CD4-positive, alpha-beta T cell treated with Interleukin-10 for 1 hour (primary cell): Measurements from ENCODE around the gene FAM241A.
"Not testable (repeated sequence)": the region's sequence is repeated elsewhere in the genome, so short reads cannot be mapped to it uniquely, and the experiment has no call there.

Source experiments
- DNase-seq: peaks from one replicate; pipeline ENCODE4 v3.0.0-alpha.2; 2020

Gene FAM241A

DNA sequence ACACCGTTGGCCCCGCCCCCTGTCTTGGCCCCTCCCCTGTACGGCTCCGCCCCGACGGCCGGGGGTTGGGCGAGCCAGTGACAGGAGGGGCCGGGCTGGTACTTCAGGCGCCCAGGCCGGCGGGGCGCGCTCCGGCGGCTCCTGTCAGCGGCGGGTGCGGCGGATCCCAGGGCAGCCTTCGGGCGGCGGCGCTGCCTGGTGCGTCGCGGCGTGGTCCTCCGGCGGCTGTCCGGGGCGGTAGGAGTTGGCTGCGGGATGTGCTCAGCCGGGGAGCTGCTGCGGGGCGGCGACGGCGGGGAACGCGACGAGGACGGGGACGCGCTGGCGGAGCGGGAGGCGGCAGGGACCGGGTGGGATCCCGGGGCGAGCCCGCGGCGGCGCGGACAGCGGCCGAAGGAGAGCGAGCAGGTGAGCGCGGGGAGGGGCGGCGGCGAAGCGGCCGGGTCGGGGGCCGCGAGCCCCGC lies at the start of gene FAM241A:
TSS of gene FAM241A (plus strand) at position 129 of the 464 bp plus-strand sequence. CDS start at position 256, 127 bp downstream.
- peak; percentile 94 for DNase-seq

DNA sequence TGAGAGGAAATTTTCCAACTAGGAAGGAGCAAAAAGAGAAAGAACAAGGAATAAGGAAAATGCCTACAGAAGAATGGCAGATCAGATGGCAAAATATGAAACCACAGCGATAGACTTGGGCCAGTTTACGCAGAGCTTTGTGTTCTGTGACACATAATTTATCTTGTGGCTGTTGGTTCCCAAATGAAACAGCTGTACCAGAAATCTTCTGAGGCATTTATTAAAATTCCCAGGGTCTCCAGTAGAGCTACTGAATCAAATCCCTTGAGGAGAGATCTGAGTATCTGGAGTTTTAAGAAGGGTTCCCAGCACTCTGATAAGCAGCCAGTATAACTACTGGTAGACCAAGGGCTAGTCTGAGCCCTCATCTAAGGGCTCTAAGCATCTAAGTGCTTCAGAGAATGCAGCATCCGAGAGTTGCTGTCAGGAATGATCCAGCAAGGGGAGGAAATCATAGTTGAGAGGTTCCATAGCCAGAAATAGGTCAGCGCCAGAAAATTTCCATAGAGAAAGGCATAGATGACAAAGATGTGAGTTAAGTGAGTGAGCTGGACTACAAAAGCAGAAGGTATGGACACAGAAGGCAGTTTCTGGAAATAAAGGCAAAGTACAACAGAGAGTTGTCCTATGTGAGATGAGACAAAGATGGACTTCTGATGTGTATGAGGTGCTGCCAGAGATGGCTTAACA lies 46.3 kb upstream of the FAM241A start:
- DNase-seq, result no peak

DNA sequence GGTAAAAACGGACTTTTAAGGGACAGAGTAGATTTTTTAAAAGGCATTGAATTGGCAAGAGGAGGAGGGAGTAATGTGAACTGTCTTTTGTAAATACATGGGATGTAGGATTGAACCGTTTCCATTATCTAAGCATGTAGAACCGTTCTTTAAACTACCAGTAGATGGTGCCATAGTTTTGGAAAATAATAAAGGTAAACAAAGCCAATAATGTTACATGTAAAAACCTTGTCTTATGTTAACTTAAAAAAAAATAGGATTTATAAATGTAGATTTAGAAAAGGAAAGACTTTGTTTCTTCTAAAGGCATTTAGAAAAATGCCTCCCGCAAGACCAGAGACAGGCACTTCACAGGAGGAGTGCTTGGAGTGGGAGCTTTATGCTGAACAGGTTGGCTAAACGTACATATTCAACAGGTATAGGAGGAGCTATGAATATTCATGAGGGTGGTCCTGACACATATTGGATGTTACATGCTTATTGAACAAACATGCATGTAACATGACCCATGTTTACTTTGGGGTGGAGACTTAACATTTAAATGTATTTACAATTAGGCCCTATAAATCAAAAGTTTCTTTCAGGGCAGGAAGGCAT lies 45.5 kb upstream of the FAM241A start:
- DNase-seq, result peak; percentile 65

DNA sequence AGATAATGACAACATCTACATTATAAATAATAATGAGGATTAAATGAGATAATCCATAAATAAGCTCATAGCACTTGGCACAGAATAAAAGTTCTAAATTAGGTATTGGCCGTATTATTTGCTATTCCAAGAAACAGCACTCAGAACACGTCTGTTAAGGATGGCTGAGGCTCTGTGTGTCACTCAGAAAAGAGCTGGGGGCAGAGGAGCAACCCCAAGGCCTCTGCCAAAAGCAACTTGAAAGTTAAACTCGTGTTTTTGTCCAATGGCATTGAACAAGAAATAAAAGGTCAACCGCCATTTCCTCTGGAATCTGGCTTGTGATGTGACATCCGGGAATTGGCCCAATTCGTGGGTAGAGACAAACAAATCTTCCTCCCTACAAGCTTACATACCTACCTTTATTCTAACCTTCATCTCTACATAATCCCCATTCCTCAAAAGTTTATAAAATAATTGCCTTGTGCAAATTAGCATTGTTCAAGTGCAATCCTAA lies 42.3 kb upstream of the FAM241A start:
- no peak for DNase-seq

DNA sequence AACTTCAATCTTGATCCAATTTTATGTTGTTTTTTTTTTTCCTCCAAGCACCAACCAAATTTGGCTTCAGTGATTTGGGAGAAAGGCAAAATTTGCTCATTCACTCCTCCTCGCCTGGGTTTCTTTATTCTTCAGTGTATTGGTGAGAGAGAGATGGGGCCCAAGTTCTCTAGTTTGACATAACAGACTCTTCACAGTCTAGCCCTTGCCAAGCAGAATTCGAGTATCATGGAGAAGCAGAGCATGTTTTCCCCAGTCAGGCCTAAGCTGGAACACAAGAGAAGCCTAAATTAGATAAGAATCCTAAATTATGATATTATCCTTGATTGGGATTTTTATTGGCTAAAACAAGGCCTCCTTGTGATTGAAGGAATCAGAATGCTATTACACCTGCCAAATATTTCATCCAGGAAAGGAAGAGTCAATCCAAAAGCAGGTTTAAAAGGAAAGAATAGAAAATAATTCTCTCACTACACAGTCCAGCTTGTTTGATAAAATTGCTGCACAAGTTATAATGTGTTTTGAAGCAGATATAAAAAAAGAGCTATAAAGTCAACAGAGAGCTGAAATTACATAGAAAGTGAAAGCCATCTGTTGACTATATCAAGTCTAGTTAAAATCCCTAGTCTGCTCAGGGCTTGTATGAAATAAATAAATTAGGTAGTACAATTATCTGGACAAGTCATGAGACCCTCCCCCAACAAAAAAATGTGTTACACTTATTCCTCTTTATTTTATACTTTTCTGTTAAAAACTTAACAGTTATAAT lies 39.9 kb upstream of the FAM241A start:
- no peak for DNase-seq

DNA sequence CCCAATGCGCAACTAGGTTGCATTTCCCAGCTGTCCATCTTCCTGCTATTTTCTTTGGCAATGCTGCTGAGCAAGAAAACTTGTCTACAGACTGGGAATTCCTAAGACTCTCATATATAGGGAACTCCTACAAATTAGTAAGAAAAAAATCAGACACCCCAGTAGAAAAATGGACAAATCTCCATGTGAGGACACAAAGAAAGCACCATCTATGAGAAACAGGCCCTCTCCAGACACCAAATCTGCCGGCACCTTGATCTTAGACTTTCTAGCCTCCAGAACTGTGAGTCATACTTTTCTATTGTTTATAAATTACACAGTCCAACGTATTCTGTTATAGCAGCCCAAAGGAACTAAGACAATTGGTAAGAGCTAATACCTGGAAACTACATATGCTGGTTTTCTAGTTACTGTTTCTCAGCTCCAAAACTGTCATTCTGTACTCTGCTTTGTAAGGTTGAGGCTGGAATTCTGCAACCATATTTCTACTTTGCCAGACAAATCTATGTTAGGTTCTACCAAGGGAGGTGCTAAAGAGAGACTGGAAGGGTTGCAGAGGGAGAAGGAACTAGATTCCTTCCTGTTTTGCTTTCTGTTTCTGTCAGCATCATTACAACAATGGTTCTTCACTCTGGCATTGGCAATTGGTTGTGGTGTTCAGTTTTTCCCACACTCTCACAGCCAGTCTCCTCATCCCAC lies 35.7 kb upstream of the FAM241A start:
- DNase-seq, result no peak

DNA sequence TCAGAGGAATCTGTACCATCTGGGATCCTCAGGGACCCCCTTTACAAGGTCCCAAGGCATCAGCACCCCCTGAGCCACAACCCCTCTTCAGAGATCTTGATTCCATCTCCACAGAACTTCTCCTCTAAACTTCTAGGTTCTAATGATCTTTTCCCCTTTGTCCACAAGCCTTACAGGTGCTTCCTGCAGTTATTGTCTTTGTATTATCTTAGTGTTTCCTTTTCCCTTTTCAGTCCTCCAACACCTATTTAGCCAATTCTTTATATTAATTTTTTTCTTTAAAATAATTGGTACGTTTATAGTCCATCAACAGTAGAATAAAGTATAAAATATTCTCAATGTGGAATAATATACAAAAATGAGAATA lies 35.2 kb upstream of the FAM241A start:
- no peak for DNase-seq

DNA sequence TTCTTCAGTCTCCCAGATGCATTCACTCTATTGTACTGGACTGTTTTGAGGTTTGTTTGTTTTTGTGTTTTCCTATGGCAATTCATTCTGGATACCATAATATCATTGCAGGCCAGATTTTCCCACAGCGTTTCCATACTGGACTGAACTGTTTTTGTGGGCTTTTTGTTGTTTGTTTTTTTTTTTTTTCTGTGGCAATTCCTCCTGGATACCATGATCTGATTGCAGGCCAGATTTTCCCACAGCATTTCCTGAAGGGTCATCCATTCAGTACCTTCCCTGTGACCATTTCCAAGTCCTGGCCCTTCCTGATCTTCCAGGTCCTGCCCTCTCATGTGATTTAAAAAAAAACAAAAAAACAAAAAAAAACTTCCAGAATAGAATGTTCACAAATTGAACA lies 33.9 kb upstream of the FAM241A start:
- DNase-seq, result no peak

DNA sequence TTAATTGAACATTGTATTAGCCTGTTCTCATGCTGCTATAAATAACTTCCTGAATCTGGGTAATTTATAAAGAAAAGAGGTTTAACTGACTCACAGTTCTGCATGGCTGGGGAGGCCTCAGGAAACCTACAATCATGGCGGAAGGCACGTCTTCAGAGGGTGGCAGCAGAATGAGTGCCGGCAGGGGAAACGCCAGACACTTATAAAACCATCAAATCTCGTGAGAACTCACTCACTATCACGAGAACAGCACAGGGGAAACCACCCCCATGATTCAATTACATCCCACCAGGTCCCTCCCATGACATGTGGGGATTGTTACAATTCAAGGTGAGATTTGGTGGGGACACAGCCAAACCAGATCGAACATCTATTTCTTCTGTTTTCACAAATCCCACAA lies 33.2 kb upstream of the FAM241A start:
- not testable (repeated sequence) for DNase-seq

DNA sequence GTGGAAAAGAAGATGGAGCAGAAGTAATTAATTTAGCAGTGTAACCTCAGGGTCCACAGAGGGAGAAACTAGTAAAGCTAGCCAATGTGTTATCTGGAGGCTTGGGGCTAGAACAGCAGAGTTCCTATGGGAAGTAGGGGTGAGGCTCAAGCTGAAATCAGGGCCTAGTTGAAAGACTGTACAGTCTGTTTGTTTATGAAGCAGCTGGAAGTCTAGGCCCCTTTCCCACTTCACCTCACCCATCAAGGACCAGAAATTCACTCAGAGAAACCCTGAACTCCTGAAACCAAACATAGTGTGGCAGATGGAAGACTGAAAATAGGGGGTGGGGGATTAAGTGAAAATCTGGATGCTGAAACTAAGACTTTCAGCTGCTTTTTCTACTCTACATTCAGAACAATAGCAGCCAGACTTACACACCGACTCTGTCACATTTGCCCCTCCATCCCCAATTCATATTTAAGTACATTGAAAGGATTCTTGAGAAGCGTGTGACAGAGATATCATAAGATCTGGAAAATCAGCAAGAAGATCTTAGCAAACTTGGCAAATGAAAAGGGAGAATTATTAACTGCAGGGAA lies 32.6 kb upstream of the FAM241A start:
- DNase-seq, result no peak

DNA sequence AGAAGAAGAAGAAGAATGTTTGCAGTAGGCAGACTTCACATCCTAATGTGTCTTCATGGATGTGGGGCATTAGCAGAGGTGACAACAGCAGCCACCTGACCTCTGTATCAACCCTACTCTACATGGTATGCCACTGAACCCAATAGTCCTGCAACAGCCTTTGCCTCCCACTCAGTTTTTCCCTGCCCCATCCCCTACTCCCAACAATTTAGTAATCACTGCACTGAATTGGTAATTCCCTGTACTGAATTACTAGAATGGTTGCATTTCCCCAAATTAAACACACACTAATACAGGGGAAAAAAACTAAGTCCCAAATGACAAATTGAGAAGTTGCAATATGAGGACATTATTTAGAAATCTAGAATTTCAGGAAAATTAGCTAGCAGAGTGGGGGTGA lies 31.4 kb upstream of the FAM241A start:
- no peak for DNase-seq

DNA sequence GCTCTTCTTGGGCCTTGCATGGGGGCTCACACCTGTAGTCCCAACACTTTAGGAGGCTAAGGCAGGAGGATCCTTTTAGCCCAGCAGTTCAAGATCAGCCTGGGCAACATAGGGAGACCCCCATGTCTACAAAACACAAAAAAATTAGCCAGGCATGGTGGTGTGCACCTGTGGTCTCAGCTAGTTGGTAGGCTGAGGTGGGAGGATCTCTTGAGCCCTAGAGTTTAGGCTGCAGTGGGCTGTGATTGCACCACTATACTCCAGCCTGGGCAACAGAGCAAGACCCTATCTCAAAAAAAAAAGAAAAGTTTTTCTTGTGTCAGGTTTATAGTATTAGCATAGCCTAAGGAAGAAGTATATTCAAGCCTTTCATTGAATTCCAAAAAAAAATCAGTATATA lies 30.8 kb upstream of the FAM241A start:
- no peak for DNase-seq

DNA sequence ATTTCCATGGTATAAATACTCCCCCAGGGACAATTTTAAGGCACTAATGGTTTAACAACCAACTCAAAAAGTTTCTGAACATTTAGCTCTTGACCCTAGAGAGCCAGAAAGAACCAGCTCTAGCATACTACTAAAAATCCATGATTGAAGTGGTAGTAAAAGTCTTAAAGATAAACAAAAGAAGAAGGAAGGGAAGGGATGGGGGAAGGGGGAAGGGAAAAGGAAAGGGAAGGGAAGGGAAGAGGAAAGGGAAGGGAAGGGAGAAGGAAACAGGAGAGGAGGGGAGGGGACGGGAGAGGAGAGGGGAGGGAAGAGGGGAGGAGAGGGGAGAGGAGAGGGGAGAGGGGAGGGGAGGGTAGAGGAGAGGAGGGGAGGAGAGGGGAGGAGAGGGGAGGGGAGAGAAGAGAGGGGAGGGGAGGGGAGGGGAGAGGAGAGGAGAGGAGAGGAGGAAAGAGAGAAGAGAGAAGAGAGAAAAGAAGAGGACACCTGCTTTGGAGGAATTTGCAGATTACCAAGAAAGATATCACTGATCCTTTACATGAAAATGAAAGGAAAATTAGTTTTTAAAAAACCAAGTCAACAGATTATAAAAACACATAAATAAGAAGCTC lies 26.4 kb upstream of the FAM241A start:
- DNase-seq, result no peak

DNA sequence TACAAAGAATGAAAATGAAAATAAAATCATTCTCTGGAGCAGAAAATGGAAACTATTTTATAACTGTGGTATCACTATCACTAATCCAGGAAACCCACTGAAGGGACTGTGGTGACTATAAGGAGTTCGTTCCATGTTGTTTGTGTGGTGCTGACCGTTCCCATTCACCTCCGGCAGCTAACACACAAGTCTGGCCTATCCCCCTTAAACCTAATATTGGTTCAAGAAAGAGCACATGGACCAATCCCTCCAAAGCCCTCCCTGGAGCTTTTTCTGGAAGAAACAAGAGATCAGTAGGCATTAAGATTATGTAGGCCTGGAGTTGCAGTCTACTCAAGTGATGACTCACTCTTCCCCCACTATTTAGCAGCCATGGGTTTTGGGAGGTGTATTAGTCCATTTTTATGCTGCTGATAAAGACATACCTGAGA lies 25.9 kb upstream of the FAM241A start:
- DNase-seq, result no peak

DNA sequence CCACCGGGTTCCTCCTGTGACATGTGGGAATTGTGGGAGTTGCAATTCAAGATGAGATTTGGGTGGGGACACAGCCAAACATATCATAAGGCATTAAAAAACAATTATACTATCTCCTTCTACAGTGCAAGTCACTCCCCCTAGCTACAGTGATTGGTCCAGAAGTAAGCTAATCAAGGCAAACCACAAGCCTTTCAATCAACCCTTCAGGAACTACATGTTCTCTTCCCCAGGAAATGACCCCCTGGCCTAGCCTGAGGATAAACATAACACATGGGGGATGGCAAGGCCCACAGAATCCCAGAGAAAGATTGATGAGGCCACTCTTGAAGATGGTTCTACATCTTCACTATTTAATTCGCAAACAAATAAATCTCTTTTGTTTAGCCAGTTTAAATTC lies 25.2 kb upstream of the FAM241A start:
- no peak for DNase-seq

DNA sequence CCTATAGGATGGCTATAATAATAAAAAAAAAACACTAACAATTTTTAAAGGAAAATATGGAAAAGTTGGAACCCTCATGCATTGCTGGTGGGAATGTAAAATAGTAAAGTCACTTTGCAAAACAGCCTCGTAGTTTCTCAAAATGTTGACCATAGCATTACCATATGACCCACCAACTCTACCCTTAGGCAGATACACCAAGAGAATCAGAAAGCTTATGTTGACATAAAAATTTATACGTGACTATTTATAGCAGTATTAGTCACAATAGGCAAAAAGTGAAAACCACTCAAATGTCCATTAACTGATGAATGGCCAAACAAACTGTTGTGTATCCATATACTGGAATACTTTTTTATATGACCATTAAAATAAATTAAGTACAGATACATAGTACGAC lies 19.8 kb upstream of the FAM241A start:
- no peak for DNase-seq

DNA sequence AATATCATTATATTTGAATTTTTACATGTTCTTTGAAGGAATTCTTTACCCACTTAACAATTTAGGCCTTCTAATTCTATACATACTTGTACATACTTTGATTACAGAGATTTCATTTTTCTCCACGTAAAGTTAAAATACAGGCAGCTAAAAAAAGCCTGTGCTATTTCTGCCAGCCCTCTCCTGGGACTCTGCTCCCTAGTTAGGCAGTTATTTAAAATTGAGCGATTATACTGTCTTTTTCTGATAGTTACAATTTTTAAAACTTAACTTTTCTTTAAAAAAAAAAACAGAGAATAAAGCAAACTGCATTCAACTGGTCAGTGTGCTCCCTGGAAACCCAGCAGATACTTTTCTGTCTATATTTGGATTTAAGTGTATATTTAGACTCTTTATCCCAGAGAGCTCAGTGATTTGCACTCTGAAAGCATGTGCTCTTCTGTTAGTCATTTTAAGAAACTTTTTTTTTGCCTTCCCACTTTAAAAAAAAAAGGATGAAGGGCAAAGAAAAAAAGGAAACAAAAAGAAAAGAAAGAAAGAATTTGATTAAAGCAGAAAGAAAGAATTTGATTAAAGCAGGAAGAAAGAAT lies 18.1 kb upstream of the FAM241A start:
- DNase-seq, result no peak

DNA sequence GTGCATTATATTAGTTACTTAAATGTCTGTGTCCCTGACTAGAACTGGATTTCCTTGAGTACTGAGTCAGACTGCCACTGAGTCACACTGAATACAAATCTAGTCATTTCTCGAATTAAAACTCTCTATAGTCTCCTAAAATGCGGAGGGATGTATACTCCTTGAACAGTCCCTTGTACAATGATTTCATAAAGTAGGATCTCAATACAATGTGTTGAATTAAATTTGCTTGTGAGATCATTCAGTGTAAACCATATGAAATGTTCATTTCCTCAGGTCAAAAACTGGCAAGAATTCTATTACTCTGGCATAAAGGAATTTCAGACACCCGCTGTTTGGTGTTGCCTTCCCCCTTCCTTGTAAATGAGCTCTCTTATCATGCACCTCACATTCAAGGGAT lies 17.5 kb upstream of the FAM241A start:
- DNase-seq, result no peak

DNA sequence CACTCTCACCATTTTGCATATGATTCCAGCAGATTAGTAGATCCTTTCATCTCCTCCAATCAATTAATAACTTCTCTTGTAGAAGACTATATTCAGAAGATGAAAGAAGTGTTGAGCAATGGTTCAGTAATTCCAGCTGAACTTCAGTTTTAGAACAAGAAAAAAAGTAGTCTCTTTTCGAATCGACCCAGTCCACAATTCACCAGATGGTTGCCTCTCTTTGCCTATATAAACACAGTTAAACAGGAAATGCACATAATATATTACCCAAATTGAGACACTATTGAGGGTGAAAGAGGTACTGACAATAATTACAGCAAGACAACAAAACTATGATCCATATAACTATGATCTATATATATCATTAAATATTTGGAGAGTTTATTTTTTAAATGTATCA lies 16.8 kb upstream of the FAM241A start:
- no peak for DNase-seq

DNA sequence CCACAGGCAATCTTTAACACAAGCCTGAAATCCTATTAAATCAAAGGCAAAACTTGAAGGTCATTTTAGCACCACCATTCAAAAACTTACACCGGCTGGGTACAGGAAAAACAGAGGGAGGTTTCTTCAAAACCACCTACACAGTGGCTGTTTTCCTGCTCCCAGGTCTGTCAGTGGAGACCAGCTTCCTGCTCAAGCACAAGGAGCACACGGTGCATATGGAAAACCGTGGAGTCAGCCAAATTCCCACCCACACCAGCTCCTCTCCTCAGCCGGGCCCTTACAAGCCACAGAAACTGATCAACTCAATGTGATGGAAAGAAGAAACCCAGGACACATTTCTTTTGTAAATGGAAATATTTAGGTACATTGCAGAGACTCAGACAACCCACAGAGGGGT lies 14.3 kb upstream of the FAM241A start:
- DNase-seq, result no peak

DNA sequence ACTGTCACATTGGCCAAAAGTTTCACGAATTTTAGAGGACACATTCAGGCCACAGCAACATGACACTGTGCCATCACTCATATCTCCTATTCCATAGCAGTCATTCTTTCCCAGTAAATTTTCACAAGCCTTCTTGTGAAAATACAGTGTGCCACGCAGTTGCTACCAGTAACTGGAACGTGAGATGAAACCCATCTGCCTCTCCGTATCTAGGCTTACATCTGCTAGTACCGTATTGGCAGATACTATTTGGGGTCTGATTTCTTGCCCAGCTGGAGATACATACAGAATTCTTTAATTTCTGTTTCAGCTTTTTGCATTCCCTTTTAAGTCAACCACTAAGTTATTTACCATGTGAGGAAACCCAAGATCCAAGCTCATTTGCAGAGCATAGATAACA lies 8.7 kb upstream of the FAM241A start:
- no peak for DNase-seq

DNA sequence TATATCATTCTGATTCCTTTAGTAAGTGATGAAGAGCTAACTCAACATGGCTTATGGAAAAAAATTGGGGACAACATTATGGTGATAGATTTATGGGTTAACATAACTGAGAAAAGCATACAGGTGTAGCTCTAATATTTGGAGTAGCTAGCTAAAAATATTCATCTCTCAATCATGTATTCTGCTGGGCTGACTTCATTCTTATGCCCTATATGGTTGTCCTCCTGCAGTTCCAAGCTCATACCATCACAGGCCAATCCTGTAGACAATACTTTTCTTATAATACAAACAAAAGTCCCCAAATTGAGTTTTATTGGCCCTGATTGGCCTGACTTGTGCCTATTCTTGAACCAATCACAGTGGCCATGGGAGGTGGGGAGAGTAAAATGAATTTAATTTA lies 6.7 kb upstream of the FAM241A start:
- no peak for DNase-seq
